Chondrocyte (in vitro differentiated cells): ENCODE data around the gene EML6. TPM values are rescaled to one million over a fixed set of nuclear protein-coding genes. Genes with fewer than 3 reads are reported as not detected.

Experiments used
- DNase-seq: peaks from one replicate; pipeline ENCODE4 v3.0.0; 2021; ENCODE audit warnings: mixed read lengths, low spot score
- H3K27ac Mint-ChIP-seq: one replicate; pipeline ENCODE4 v1.8.0; 2021; ENCODE audit warnings: mild to moderate bottlenecking, moderate library complexity, mixed read lengths; ENCODE audit not compliant: unreplicated experiment
- H3K27me3 Mint-ChIP-seq: 2 replicates; pipeline ENCODE4 v1.8.0; 2021; ENCODE audit warnings: low read depth, mixed read lengths
- H3K36me3 Mint-ChIP-seq: 2 replicates; pipeline ENCODE4 v1.8.0; 2021; ENCODE audit warnings: low read depth, mixed read lengths
- H3K4me1 Mint-ChIP-seq: 2 replicates; pipeline ENCODE4 v1.8.0; 2021; ENCODE audit warnings: low read depth, mild to moderate bottlenecking, mixed read lengths
- H3K4me3 Mint-ChIP-seq: one replicate; pipeline ENCODE4 v1.8.0; 2021; ENCODE audit warnings: mild to moderate bottlenecking, moderate library complexity, mixed read lengths; ENCODE audit not compliant: unreplicated experiment
- H3K9me3 Mint-ChIP-seq: 2 replicates; pipeline ENCODE4 v1.8.0; 2021; ENCODE audit warnings: low read depth, mixed read lengths
- CTCF ChIP-seq: fragments of 200-600 bp; sonication (generic); IDR thresholded peaks from 2 replicates; pipeline ENCODE4 v1.5.0; 2021; ENCODE audit warnings: antibody characterized with exemption, mild to moderate bottlenecking, moderate library complexity
- total RNA-seq: library from RNA; stranded (reverse); gene quantifications from 3 replicates; pipeline ENCODE4 v1.2.1, GENCODE V29; 2021

The EML6 gene
- total RNA-seq, 1 donor from 2014 or later: 1.1 TPM

DNA sequence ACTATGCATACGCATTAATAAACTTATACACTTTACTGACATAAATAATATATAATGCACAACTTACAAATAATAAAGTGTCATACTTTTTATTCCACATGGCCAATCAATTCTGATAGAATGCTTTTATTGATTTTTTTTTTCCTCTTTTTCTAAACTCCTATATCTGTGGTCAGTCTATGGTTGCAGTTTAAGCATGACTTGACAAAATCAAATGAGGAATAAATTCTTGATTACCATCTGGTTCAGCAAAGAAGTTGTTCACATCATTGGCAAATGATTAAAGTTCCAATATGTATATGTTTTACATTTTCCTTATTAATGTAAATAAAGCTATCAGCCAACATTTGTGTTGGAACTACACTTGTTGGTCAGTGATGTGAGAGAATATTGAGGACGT is 83.5 kb downstream of the EML6 start:
- peaks cover 6% of the 10 kb centered on the region for H3K27me3 Mint-ChIP-seq
- no peak overlapping the region for H3K27ac Mint-ChIP-seq
- peaks cover 11% of the 10 kb centered on the region for H3K9me3 Mint-ChIP-seq
- no peak for DNase-seq
- no peak for TF ChIP-seq CTCF
- no peaks in the 10 kb centered on the region for H3K4me1 Mint-ChIP-seq
- H3K4me3 Mint-ChIP-seq: no peak overlapping the region
- H3K36me3 Mint-ChIP-seq: peaks cover 4% of the 10 kb centered on the region

- Mint-ChIP-seq H3K36me3 (peaks cover 4% of the 10 kb centered on the region), H3K4me3 (no peak overlapping the region), H3K4me1 (no peaks in the 10 kb centered on the region), H3K9me3 (peaks cover 11% of the 10 kb centered on the region), H3K27me3 (peaks cover 6% of the 10 kb centered on the region), H3K27ac (no peak overlapping the region)
- no peak for DNase-seq
- TF ChIP-seq CTCF: no peak
Measured at GRCh38 chr2:54808661-54809060, 85.2 kb downstream of the EML6 start.

GRCh38 chr2:54809819-54810218 is 86.4 kb downstream of the EML6 start:
- Mint-ChIP-seq H3K4me3 (no peak overlapping the region), H3K9me3 (peaks cover 10% of the 10 kb centered on the region), H3K36me3 (peaks cover 4% of the 10 kb centered on the region), H3K4me1 (peaks cover 2% of the 10 kb centered on the region), H3K27ac (no peak overlapping the region), H3K27me3 (peaks cover 6% of the 10 kb centered on the region)
- no peak for DNase-seq
- TF ChIP-seq CTCF: no peak

GRCh38 chr2:54810246-54810645 is 86.8 kb downstream of the EML6 start:
- no peak for TF ChIP-seq CTCF
- H3K36me3 Mint-ChIP-seq: peaks cover 4% of the 10 kb centered on the region
- peaks cover 6% of the 10 kb centered on the region for H3K27me3 Mint-ChIP-seq
- no peak overlapping the region for H3K4me3 Mint-ChIP-seq
- peaks cover 6% of the 10 kb centered on the region for H3K9me3 Mint-ChIP-seq
- DNase-seq: no peak
- peaks cover 2% of the 10 kb centered on the region for H3K4me1 Mint-ChIP-seq
- no peak overlapping the region for H3K27ac Mint-ChIP-seq

GRCh38 chr2:54813584-54813983 is 90.1 kb downstream of the EML6 start:
- H3K9me3 Mint-ChIP-seq: no peaks in the 10 kb centered on the region
- H3K27me3 Mint-ChIP-seq: peaks cover 6% of the 10 kb centered on the region
- no peak overlapping the region for H3K27ac Mint-ChIP-seq
- TF ChIP-seq CTCF: no peak
- H3K36me3 Mint-ChIP-seq: peaks cover 4% of the 10 kb centered on the region
- H3K4me3 Mint-ChIP-seq: no peak overlapping the region
- no peak for DNase-seq
- H3K4me1 Mint-ChIP-seq: peaks cover 2% of the 10 kb centered on the region
